Erythroblast (primary cell): ENCODE results near the gene SORCS1.

ENCODE experiments used
- GATA1 ChIP-seq: IDR thresholded peaks from 2 replicates; pipeline ENCODE4 v1.6.1; 2011; ENCODE audit warnings: low read depth, mild to moderate bottlenecking, control low read depth, low read length, moderate library complexity
- POLR2A ChIP-seq: IDR thresholded peaks from 2 replicates; pipeline ENCODE4 v1.6.1; 2011; ENCODE audit warnings: mild to moderate bottlenecking, low read length

GRCh38 chr10:107059068-107059804, 105.3 kb downstream of the SORCS1 start:
- TF ChIP-seq POLR2A (no peak), GATA1 (no peak)
